WERI-Rb-1 (cell line): ENCODE measurements around the gene PHPT1.

ENCODE experiments used
- DNase-seq: peaks from one replicate; pipeline ENCODE4 v3.0.0-alpha.2; 2020
- H3K27ac ChIP-seq: fragments of 250-450 bp; sonication (Bioruptor Pico); 2 replicates; pipeline ENCODE4 v1.5.1; 2020; ENCODE audit warnings: mild to moderate bottlenecking, moderate library complexity
- H3K27me3 ChIP-seq: fragments of 250-450 bp; sonication (Bioruptor Pico); 2 replicates; pipeline ENCODE4 v1.5.1; 2021; ENCODE audit warnings: mild to moderate bottlenecking, low read depth, moderate library complexity; ENCODE audit not compliant: insufficient read depth, severe bottlenecking
- H3K36me3 ChIP-seq: fragments of 250-450 bp; sonication (Bioruptor Pico); 2 replicates; pipeline ENCODE4 v1.5.1; 2020; ENCODE audit warnings: mild to moderate bottlenecking, moderate library complexity
- H3K4me3 ChIP-seq: 2 replicates; pipeline ENCODE4 v1.5.1; 2011; ENCODE audit warnings: low read depth, mild to moderate bottlenecking, control low read depth, low read length
- H3K9me3 ChIP-seq: fragments of 250-450 bp; sonication (Bioruptor Pico); 2 replicates; pipeline ENCODE4 v1.5.1; 2021; ENCODE audit warnings: mild to moderate bottlenecking, moderate library complexity; ENCODE audit not compliant: severe bottlenecking
- CTCF ChIP-seq: IDR thresholded peaks from 2 replicates; pipeline ENCODE4 v1.5.1; 2011; ENCODE audit warnings: low read depth, mild to moderate bottlenecking, control low read depth, inconsistent platforms, low read length

Gene PHPT1

GRCh38 chr9:136900556-136900955 lies 51.3 kb downstream of the PHPT1 start:
- TF ChIP-seq CTCF = no peak
- H3K9me3 ChIP-seq = no peaks in the 10 kb centered on the region
- H3K36me3 ChIP-seq = peaks cover 71% of the 10 kb centered on the region
- no peak overlapping the region for H3K4me3 ChIP-seq
- no peak for DNase-seq
- H3K27me3 ChIP-seq = no peaks in the 10 kb centered on the region
- no peak overlapping the region for H3K27ac ChIP-seq
